Stimulated activated CD8-positive, alpha-beta memory T cell treated with anti-CD3 and anti-CD28 coated beads, Interleukin-7, amount 100 ng/mL, for 4 hours (primary cell): Measurements from ENCODE around the gene CRYBB2.
A peak's percentile ranks its signal among the peaks of the same experiment; 100 is the strongest.
"Not testable (repeated sequence)": the region's sequence is repeated elsewhere in the genome, so short reads cannot be mapped to it uniquely, and the experiment has no call there.

ENCODE experiments used
- DNase-seq, 2 donors: peaks; one replicate each; pipeline ENCODE4 v3.0.0-alpha.2; 2020; ENCODE audit warnings: low read depth in 2 of 2

Gene CRYBB2

DNA sequence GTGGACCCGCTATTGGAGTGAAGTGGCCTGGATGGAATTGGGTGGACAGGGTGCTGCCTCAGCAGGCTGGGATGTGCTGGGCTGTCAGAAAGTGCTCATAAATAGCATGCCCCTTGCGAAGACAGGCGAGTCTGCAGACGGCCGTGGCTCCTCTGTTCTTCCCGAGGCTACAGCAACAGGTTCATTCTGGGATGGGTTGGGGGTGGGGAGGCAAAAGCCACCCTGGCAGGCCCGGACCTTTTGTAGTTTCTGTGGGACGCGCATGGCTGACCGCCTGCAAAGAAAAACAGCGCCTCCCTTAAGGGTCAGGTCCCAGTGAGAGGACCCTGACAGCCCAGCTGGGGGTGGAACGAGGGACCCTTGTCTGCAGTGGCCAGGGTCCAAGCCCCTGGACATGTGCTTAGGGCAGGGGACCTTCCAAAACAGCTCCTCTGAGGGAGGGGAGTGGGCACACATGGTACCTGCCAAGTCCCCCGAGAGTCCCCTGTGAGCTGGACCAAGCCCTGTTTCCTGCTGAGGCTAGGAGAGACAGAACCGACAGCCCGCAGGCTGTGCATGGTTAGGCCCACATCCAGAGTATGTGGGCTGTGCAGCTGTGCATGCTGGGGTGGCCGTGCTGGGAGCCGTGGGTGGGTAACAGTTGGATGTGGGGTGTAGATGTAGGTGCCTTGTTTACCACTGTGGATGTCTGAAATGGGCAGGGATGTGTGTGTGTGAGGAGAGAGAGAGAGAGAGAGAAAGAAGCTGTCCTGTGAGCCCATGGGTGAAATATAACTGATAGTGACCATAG, 19.5 kb upstream of the CRYBB2 start, which contains the start of gene CRYBB3:
Gene CRYBB3, plus strand, starts transcription at position 128 of the 790 bp plus-strand sequence. CDS start 1,539 bp downstream, outside the sequence.
- DNase-seq = no peak

DNA sequence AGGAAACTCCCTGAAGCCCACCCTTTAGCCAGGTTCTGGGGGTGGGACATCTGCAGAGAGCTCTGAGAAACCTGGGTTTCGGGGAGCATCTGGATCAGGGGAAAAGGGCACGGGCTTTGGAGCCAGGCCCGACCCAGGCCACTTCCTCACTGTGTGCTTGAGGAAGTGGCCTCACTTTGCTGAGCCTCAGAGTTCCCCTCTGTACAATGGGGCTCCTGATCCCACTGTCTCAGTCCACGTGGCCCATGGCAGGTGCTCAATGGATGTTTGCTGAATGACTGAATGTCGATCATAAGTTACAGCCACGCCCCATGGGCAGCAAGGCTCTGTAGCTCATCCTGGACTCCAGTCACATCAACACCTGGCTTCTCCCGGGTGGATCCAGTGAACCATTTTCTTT, 18.5 kb upstream of the CRYBB2 start:
- DNase-seq = no peak

DNA sequence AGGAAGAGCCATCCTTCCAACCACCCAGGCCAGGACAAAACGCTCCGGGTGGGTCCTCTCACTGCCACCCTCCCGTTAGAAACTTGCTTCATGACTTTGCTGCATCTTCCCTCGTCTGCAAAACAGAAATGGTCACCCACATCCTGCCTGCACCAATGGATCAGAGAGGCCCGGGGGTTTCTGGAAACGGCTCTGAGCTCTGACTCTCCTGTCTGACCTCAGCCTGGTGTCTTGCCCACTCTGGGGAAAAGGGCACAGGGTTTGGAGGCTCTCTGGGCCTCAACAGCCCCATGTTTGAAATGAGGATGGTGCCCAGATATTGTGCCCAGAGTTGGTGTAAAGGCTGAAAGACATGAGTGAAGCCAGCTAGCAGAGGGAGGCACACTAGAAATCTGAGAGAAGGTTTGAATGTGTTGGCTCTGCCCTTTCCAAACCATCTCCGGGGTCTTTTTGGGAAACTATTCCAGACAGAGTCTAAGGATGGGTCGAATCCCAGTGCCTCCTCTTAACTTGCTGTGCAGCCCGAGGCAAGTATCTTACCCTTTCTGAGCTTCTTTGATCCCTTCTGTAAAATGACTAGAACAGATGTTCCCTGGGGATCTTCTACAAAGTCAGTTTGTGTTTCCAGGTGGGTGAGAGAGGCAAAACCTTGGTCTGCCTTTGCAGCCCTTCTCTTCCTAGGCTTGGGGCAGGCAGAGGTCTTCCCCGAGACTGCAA, 17.7 kb upstream of the CRYBB2 start:
- no peak for DNase-seq

DNA sequence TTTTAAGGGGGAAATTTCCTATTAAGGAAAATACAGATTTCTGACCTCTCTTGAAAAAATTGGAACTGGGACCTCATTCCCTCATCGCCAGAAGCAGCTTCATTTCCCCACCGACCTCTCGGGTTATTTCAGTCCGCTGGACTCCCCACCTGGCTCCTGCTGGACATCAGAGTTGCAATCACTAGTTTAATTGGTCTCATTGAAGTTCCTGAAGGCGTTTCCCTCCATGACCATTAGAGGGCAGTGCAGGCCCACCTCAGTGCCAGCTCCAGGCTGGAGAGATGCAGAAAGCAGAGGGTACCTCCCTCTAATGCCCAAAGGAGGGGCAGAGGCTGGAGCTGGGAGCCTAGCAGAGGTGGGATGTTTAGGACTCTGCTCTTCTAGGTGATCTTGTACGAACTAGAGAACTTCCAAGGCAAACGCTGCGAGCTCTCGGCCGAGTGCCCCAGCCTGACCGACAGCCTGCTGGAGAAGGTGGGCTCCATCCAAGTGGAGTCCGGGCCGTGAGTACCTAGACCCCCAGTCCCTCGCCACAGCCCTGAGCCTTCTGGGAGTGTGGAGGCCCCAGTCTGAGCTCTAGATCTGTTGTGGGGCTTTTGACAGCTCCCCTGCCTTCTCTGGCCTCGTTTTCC, 17.0 kb upstream of the CRYBB2 start:
- DNase-seq = peak in 1 of 2 donors; percentile 14

DNA sequence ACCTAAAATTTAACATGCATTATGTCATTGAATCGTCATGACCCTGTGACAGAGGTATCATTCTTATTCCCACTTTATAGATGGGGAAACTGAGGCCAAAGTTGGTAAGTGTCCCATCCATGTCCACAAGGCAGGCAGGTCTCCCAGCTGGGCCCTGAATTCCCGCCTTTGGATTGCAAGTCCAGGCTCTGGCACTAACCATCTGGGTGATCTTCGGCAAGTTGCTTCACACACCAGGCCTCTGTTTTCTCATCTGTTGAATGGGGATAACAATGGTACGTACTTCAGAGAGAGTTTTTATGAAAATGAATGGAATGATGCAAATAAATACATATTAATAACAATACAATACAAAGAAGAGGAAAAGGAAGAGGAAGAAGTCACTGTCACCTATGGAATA, 16.4 kb upstream of the CRYBB2 start:
- no peak for DNase-seq

DNA sequence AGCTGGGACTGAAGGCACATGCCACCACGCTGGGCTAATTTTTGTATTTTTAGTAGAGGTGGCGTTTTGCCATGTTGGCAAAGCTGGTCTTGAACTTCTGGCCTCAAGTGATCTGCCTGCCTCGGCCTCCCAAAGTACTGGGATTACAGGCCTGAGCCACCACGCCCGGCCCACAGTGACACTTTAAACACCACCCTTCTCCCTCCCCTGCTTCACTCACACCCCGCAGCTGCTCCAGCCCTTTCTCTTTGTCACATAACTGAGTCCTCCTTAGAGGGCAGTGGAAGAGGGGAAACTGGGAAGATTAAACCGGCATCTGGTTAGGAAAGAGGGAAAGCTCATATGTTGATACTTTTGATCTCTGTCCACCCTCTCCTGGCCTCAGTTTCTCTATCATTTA, 14.9 kb upstream of the CRYBB2 start:
- DNase-seq = not testable (repeated sequence)

DNA sequence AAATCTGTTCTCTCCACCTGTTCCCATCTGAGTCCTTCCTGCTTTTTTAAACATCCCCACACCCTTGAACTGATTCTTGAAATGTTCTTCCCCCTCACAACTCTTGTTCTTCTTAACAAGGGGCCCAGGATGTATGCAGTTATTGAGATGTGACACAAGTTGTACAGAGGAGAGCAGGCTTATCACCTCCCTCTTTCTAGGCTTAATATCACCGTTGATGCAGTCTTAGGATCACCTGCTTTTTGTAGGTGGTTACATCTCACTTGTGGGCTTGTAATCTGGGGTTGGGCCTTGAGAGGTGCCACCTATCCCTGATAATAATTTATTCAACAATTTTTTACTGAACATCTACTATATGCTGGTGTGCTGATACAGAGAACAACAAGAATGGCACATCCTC, 13.6 kb upstream of the CRYBB2 start:
- no peak for DNase-seq

DNA sequence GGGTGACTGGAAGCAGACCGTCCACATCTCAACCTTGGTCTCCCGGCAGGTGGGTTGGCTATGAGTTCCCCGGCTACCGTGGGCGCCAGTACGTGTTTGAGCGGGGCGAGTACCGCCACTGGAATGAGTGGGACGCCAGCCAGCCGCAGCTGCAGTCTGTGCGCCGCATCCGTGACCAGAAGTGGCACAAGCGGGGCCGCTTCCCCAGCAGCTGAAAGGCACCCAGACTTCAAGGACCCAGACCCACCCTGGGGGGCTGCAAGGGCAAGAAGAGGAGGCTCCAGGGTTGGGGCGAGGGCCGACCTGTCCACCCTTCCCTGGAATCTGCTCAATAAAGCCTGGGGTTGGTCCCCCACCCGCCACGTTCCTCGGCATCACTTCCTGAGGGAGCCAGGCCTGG, 12.4 kb upstream of the CRYBB2 start:
- no peak for DNase-seq

DNA sequence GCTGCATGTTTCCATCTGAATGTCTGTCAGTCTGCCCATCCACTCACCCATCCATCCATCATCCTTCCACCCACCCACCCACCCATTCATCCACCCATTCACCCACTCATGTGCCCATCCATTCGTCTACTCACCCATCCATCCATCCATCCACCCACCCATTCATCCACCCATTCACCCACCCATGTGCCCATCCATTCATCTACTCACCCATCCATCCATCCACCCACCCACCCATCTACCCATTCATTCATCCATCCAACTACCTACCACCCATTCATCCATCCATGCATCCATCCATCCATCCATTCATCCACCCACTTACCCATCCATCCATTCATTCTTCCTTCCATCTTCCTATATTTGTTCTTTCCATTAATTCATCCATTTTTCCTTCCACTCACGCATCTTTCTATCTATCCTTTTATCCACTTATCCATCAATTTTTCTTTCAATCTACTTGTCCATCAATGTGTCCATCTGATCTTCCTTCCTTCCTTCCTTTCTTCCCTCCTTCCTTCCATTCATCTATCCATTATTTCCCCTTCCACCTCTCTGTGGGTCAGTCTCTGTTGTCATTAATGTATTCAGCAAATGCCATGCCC, 11.8 kb upstream of the CRYBB2 start:
- DNase-seq = no peak

DNA sequence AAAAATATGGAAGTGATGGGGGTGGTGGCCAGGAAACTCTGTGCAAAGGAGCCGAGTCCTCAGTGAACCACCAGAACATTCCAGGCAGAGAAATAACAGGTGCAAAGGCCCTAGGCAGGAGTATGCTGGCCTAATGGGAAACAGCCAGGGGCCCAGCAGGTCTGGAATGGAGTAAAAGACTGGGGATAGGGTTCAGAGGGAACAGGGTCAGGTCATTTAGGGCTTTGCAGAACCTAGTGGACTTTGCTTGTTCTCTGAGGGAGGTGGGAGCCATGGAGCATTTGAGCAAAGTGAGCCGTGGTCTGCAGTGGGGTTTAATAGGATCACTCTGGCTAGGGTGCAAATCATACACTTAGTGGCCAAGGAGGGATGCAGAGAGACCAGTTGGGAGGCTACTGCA, 11.1 kb upstream of the CRYBB2 start:
- no peak for DNase-seq

DNA sequence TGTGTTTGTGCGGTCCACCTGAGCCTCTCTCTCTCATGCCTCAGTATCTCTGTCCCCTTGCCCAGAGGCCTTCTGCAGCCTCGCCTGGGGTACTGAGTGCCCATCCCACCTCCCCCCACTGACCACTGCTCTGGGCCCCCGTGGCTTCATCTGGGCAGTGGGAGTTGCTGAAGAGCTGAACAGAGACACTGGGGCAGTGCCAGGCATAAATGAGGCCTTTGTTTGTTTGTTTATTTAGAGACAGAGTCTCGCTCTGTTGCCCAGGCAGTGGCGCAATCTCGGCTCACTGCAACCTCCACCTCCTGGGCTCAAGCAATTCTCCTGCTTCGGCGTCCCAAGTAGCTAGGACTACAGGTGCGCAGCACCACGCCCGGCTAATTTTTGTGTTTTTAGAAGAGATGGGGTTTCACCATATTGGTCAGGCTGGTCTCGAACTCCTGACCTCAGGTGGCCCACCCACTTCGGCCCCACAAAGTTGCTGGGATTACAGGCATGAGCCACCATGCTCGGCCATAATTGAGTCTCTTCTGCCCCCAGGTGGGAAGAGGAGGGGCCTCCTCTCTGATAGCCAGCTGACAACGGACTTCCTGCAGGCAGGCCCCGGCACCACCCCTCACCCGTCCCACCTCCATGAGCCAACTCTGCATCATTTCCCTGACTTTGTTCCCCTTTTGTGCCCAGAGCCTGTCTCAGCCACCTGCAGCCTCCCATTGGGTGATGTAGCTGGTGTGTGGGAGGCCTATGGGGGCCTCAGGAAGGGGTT, 10.5 kb upstream of the CRYBB2 start:
- no peak for DNase-seq

DNA sequence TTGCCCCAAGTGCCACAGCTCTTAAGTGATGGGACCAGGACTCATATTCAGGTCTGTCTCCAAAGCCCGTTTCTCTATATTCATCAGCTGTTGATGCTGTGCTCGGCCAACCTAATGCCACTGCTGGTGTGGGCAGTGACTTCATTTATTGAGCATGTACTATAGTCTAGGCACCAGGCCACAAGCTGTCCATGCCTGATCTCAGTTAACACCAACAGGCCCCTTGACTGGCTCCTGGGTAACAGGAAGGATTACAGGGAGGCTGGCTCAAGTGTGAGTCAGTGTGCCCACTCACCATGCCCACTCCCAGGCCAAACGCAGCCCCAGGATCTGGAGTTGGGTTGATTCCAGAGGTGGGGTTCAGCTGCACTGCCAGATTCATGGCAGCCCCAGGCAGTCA, 8.6 kb upstream of the CRYBB2 start:
- no peak for DNase-seq

DNA sequence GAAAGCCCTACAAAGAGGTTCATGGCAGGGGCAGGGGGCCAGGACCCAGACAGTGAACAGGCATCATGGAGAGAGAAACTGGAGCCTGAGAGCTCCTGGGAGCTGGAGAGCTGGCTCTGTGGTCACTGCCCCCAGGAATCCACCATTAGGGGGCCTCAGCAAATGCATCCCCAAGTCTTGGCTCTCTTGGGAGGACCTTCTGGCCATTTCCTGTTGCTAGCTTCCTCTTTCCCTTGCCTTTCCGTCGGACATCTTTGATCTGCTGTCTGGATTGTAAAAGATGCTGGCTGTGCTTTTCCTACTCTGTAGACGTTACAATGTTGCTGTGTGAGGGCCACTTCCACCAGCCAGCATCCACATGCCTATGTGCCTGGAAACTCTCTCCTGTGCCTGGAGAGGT, 7.1 kb upstream of the CRYBB2 start:
- DNase-seq = no peak

DNA sequence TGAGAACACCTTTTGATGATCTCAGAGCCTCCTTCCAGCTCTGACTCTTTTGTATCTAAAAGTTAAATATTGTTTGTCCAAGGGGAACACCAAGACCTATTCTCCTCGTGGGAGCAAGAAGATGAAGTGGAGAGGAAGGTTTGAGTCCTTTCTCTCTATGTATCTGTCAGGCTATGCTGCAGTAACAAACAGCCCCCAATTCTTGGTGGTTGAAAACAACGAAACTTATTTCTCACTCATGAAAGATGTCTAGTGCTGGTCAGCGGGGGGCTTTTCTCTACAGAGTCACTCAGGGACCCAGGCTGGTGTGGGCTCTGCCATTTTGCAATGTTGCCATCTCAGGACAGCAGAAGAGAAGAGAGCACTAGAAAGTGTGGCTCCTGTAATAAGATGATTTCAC, 6.2 kb upstream of the CRYBB2 start:
- DNase-seq = no peak

DNA sequence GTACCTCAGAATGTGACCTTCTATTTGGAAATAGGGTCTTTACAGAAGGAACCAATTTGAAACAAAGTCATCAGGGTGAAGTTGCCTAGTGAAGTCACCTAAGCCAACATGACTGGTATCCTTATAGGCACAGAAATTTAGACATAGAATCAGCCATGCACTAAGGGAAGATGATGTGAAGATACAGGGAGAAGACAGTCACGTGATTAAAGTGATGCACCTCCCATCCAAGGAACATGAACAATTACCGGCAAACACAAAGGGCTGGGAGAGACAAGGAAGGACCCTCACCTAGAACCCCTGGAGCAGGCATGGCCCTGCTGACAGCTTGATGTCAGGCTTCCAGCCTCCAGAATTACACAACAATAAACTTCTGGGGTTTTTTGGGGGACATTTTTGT, 3.2 kb upstream of the CRYBB2 start:
- DNase-seq = no peak

DNA sequence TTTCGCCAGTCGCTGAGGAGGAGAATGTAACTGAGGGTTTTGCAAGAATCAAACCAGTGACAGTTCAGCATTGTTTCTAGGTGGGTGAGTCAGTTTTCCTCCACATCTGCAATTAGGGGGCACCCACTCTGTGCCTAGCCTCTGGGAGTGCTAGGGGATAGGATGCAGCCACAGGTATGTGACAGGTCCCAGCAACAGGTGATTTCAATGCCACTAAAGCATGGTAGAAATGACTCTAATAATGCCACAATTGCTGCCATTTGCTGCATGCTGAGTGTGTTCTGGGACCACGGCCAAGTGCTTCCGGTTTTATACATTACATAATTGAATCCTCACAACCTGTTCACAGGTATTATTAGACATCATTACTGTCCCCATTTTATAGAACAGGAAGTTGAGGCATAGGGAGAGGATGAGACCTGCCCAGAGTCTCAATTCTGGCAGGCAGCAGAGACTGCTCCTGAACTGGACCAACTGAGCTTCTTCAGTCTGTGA, 556 bp downstream of the CRYBB2 start:
- no peak for DNase-seq

DNA sequence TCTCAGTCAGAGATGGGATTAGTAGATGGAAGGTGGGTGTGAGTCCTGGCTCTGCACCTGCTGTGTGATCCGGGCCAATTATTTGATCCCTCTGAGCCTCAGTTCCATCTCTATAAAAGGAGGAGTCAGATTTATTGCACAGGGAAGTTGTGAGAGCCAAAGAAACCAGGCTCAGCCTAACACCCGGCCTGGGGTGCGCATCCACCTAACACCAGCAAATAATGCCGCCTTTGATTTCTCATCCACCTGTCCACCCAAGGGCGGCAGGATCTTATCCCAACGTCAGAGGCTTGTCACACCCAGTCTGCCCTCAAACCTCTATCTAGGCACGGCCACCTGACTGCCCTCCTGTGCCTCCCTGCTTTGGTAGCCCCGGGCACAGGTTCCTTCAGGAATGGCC, 2.4 kb downstream of the CRYBB2 start:
- DNase-seq = no peak

DNA sequence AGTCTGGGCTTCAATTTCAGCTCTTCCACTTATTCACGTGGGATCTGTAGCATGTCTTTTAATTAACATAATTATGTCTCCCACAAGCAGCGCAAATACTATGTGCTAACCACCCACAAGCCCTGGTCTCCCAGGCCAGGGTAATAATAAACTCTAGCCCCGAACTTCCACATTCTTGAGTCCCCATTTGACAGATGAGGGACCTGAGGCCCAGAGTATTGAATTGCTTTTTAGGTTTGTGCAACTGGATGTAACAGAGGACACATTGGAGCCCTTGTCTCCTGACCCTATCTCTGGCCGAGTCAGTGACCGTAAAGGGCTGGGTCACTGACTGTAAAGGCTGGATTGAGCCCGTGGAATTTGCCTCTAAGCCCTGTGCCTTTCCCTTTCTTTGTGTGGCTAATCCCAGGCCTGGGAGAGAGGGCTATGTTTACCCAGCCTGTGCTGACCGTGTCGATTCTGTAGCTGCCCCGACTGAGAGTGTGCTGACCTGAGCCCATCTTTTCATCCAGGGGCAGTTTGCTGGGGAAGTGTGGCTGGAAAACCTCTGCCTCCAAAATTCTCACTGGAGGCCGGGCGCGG, 3.9 kb downstream of the CRYBB2 start:
- no peak for DNase-seq

DNA sequence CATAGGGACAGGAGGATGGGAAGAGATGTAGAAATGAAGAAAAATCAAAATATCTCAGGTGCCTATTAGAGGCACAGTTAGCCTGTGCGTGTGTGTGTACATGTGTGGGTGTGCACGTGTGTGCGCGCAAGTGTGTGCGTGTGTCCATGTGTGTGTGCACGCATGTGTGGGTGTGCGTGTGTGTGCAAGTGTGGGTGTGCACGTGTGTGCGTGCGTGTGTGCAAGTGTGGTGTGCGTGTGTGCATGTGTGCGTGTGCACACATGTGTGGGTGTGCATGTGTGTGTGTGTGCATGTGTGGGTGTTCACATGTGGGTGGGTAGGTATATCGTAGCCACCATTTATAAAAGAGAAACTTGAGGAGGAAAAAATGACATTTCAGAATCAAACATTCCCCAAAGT, 9.4 kb downstream of the CRYBB2 start:
- DNase-seq = no peak

DNA sequence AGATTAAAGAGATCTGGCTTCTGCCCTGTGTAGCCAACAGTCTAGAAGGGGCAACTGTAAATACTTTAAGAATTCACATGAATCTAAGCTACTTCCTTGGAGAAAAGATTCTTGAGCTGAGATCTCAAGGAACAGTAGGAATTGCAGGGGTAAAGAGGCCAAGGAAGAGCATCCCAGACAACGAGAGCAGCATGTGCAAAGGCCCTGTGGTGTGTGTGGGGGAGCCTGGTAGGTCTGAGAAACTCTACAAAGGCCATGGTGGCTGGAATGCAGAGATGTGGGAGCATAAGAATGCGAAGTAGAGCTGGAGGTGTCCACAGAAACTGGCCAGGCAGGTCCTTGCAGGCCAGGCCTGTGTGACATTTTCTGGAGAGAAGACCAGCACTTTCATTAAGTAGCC, 11.3 kb downstream of the CRYBB2 start:
- not testable (repeated sequence) for DNase-seq

DNA sequence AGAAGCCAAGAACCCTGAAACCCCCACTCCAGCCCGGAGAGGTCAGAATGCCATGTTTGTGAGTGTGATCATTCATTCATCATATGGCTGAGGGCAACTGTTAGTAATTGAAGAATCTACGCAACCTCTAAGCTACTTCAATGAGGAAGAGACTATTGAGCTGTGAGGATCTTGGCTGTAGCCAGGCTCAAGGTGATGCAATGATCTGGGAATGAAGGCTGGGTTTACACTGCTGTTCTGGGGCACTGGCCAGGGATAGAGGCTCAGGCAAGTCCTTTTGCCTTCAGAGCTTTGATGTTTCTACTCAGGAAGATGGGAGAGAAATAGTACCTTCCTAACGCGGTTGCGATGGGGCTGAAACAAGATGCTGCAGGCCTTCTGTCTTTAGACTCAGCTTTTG, 12.9 kb downstream of the CRYBB2 start:
- DNase-seq = no peak
